C4-2B (cell line): ENCODE results near the gene GTF3C4.
"Not testable (repeated sequence)": the region's sequence is repeated elsewhere in the genome, so short reads cannot be mapped to it uniquely, and the experiment has no call there.

ENCODE experiments used
- H3K27ac ChIP-seq: fragments of 450-650 bp; 2 replicates; pipeline ENCODE4 v1.5.1; 2017
- CTCF ChIP-seq: fragments of 450-650 bp; conservative IDR thresholded peaks from 2 replicates; pipeline ENCODE4 v1.5.1; 2017; ENCODE audit warnings: mild to moderate bottlenecking
- ZFX ChIP-seq: fragments of 450-650 bp; IDR thresholded peaks from 2 replicates; pipeline ENCODE4 v1.6.1; 2017

The GTF3C4 gene

GRCh38 chr9:132711846-132712245 lies 41.6 kb downstream of the GTF3C4 start:
- no peak overlapping the region for H3K27ac ChIP-seq
- TF ChIP-seq ZFX (no peak), CTCF (no peak)

GRCh38 chr9:132712753-132713152 lies 42.5 kb downstream of the GTF3C4 start:
- TF ChIP-seq CTCF = no peak
- TF ChIP-seq ZFX = no peak
- no peak overlapping the region for H3K27ac ChIP-seq

GRCh38 chr9:132716007-132716406 lies 45.7 kb downstream of the GTF3C4 start:
- H3K27ac ChIP-seq = no peak overlapping the region

GRCh38 chr9:132717326-132717945 lies 47.2 kb downstream of the GTF3C4 start:
- no peak overlapping the region for H3K27ac ChIP-seq
- TF ChIP-seq ZFX (no peak), CTCF (no peak)

More at GRCh38 chr9:132716007-132716406, 45.7 kb downstream of the GTF3C4 start:
- TF ChIP-seq CTCF (no peak), ZFX (no peak)

DNA sequence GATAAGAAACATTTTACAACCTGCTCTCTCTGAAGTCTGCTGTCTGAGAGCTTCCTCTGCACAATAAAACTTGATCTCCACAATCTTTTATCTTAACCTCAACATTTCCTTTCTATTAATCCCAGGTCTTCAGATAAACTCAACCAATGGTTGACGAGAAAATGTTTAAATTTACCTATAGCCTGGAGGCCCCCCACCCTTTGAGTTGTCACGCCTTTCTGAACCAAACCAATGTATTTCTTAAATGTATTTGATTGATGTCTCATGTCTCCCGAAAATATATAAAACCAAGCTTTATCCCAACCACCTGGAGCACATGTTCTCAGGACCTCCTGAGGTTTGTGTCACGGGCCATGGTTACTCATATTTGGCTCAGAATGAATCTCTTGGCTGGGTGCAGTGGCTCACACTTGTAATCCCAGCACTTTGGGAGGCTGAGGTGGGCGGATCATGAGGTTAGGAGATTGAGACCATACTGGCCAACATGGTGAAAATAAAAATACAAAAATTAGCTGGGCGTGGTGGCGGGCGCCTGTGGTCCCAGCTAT lies 48.2 kb downstream of the GTF3C4 start:
- H3K27ac ChIP-seq = not testable (repeated sequence)

DNA sequence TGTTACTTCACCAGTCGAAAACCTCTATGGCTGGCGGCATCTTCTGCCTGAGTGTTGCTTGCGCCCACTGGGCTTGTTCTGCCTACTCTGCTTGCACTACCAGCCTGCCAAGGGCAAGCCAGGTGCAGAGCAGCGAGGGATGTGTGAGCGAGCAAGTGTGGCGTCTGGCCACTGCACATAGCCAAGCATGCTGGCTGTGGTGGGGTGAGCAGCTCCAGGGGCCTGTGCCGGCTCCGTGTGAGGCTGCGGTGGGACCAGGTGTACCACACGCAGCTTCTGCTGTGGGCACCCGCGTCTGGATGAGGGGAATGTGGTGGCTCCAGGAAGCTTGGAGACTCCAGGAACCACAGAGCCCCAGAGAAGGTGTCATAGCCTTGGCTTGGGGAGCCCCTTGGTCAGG lies 51.4 kb downstream of the GTF3C4 start:
- TF ChIP-seq ZFX (no peak), CTCF (no peak)
- H3K27ac ChIP-seq = no peak overlapping the region

GRCh38 chr9:132722564-132723065 lies 52.4 kb downstream of the GTF3C4 start:
- TF ChIP-seq CTCF = no peak
- no peak for TF ChIP-seq ZFX
- H3K27ac ChIP-seq = no peak overlapping the region

- TF ChIP-seq CTCF (no peak), ZFX (no peak)
- no peak overlapping the region for H3K27ac ChIP-seq
These were observed 53.5 kb downstream of the GTF3C4 start for GRCh38 chr9:132723809-132724208.
